HCT116 (cell line): ENCODE results near the gene RAB36.

Experiments
- ATF3 ChIP-seq: IDR thresholded peaks from 2 replicates; pipeline ENCODE4 v1.6.1; 2012
- CBX3 ChIP-seq: IDR thresholded peaks from 2 replicates; pipeline ENCODE4 v1.6.1; 2012; ENCODE audit warnings: low read depth
- CTCF ChIP-seq, 3 experiments: fragments of 200-600 bp in 1 of 3; sonication (generic) in 1 of 3; IDR thresholded peaks in 2 of 3; conservative IDR thresholded peaks in 1 of 3; 2 replicates each; pipeline ENCODE4 v1.5.1; 2012 to 2017; ENCODE audit warnings: low read depth in 2 of 3, low read length in 2 of 3, antibody characterized with exemption in 1 of 3, borderline replicate concordance in 1 of 3, control low read depth in 1 of 3, mild to moderate bottlenecking in 1 of 3, mixed read lengths in 1 of 3, mixed run types in 1 of 3, moderate library complexity in 1 of 3; ENCODE audit not compliant: insufficient read depth in 1 of 3
- EZH2 ChIP-seq: fragments of 200-600 bp; sonication (generic); IDR thresholded peaks from 2 replicates; pipeline ENCODE4 v1.6.1; 2017; ENCODE audit warnings: antibody characterized with exemption, mixed run types
- FOSL1 ChIP-seq: IDR thresholded peaks from 2 replicates; pipeline ENCODE4 v1.6.1; 2012; ENCODE audit warnings: low read depth
- JUND ChIP-seq: IDR thresholded peaks from 2 replicates; pipeline ENCODE4 v1.6.1; 2012
- POLR2A ChIP-seq: IDR thresholded peaks from 2 replicates; pipeline ENCODE4 v1.7.0; 2011; ENCODE audit warnings: borderline replicate concordance; ENCODE audit not compliant: insufficient read depth, insufficient read length; ENCODE audit errors: extremely low read depth
- POLR2AphosphoS5 ChIP-seq: IDR thresholded peaks from 2 replicates; pipeline ENCODE4 v1.6.1; 2011; ENCODE audit warnings: mild to moderate bottlenecking, low read depth, low read length, moderate library complexity
- RAD21 ChIP-seq: IDR thresholded peaks from 2 replicates; pipeline ENCODE4 v1.6.1; 2012; ENCODE audit warnings: low read depth, mild to moderate bottlenecking
- SIN3A ChIP-seq: IDR thresholded peaks from 2 replicates; pipeline ENCODE4 v1.6.1; 2012; ENCODE audit warnings: low read depth
- TCF7L2 ChIP-seq: IDR thresholded peaks from 2 replicates; pipeline ENCODE4 v1.7.0; 2011; ENCODE audit warnings: borderline replicate concordance, inconsistent platforms; ENCODE audit not compliant: insufficient read depth, insufficient read length; ENCODE audit errors: extremely low read depth
- YY1 ChIP-seq: IDR thresholded peaks from 2 replicates; pipeline ENCODE4 v1.6.1; 2011; ENCODE audit warnings: low read length, low read depth, moderate library complexity, mild to moderate bottlenecking; ENCODE audit not compliant: insufficient replicate concordance; ENCODE audit errors: extremely low read depth

- no peak for TF ChIP-seq CTCF (IDR thresholded peaks at IDR 0.05 in 2 of 3, conservative IDR thresholded peaks at IDR 0.05 in 1 of 3; ENCODE audit: borderline replicate concordance in 1 of 3, insufficient read depth in 1 of 3, low read depth in 2 of 3, low read length in 2 of 3)
- no peak for TF ChIP-seq TCF7L2
- TF ChIP-seq EZH2: no peak
- no peak for TF ChIP-seq POLR2A
- TF ChIP-seq ATF3: no peak
- TF ChIP-seq SIN3A: no peak
- TF ChIP-seq POLR2AphosphoS5: no peak
- no peak for TF ChIP-seq YY1
- no peak for TF ChIP-seq JUND
- TF ChIP-seq FOSL1: no peak
- TF ChIP-seq CBX3: no peak
- no peak for TF ChIP-seq RAD21
Observed at GRCh38 chr22:23121424-23121823, 23.9 kb upstream of the RAB36 start.
